ENCODE results near the gene NID1. TPM values are rescaled to one million over a fixed set of nuclear protein-coding genes. Genes with fewer than 3 reads are reported as not detected.

Gene NID1
- total RNA-seq, 1 experiment from 2014 or later: 8.6 TPM

- intact Hi-C loops (cut with micrococcal nuclease; ENCODE audit: unreplicated experiment): no loop called here
- CTCF ChIA-PET: no interaction called here
- BruUV-seq (replicated peaks): no TSS peak
- Mint-ChIP-seq H3K9me3 (ENCODE audit: low read depth, unreplicated experiment) (no peaks in the 10 kb centered on the region), H3K27me3 (ENCODE audit: unreplicated experiment) (no peaks in the 10 kb centered on the region), H3K27ac (ENCODE audit: unreplicated experiment) (no peak overlapping the region), H3K4me3 (ENCODE audit: low read depth, unreplicated experiment) (no peak overlapping the region), H3K36me3 (ENCODE audit: insufficient read depth, unreplicated experiment) (no peaks in the 10 kb centered on the region), H3K4me1 (ENCODE audit: low read depth, unreplicated experiment) (peaks cover 11% of the 10 kb centered on the region)
- no peak for DNase-seq
- no peak for TF ChIP-seq CTCF (IDR thresholded peaks at IDR 0.05; ENCODE audit: unreplicated experiment)
Measured at GRCh38 chr1:235953801-235954200, 111.1 kb downstream of the NID1 start.

- CTCF ChIA-PET: no interaction called here
- Mint-ChIP-seq H3K27ac (ENCODE audit: unreplicated experiment) (no peak overlapping the region), H3K36me3 (ENCODE audit: insufficient read depth, unreplicated experiment) (no peaks in the 10 kb centered on the region), H3K9me3 (ENCODE audit: low read depth, unreplicated experiment) (no peaks in the 10 kb centered on the region), H3K4me3 (ENCODE audit: low read depth, unreplicated experiment) (no peak overlapping the region), H3K4me1 (ENCODE audit: low read depth, unreplicated experiment) (peaks cover 11% of the 10 kb centered on the region), H3K27me3 (ENCODE audit: unreplicated experiment) (no peaks in the 10 kb centered on the region)
- intact Hi-C loops (cut with micrococcal nuclease; ENCODE audit: unreplicated experiment): no loop called here
- BruUV-seq (replicated peaks): no TSS peak
- TF ChIP-seq CTCF (IDR thresholded peaks at IDR 0.05; ENCODE audit: unreplicated experiment): no peak
- no peak for DNase-seq
Measured at GRCh38 chr1:235952950-235953615, 111.8 kb downstream of the NID1 start.

GRCh38 chr1:235951661-235952060 lies 113.2 kb downstream of the NID1 start:
- Mint-ChIP-seq H3K36me3 (ENCODE audit: insufficient read depth, unreplicated experiment) (no peaks in the 10 kb centered on the region), H3K27me3 (ENCODE audit: unreplicated experiment) (no peaks in the 10 kb centered on the region), H3K4me1 (ENCODE audit: low read depth, unreplicated experiment) (peaks cover 11% of the 10 kb centered on the region), H3K9me3 (ENCODE audit: low read depth, unreplicated experiment) (no peaks in the 10 kb centered on the region), H3K27ac (ENCODE audit: unreplicated experiment) (no peak overlapping the region), H3K4me3 (ENCODE audit: low read depth, unreplicated experiment) (no peak overlapping the region)
- CTCF ChIA-PET: no interaction called here
- DNase-seq: no peak
- no TSS peak for BruUV-seq (replicated peaks)
- intact Hi-C loops (cut with micrococcal nuclease; ENCODE audit: unreplicated experiment): no loop called here
- TF ChIP-seq CTCF (IDR thresholded peaks at IDR 0.05; ENCODE audit: unreplicated experiment): no peak

- intact Hi-C loops (cut with micrococcal nuclease; ENCODE audit: unreplicated experiment): no loop called here
- DNase-seq: no peak
- Mint-ChIP-seq H3K4me3 (ENCODE audit: low read depth, unreplicated experiment) (no peak overlapping the region), H3K27me3 (ENCODE audit: unreplicated experiment) (no peaks in the 10 kb centered on the region), H3K4me1 (ENCODE audit: low read depth, unreplicated experiment) (peaks cover 11% of the 10 kb centered on the region), H3K9me3 (ENCODE audit: low read depth, unreplicated experiment) (no peaks in the 10 kb centered on the region), H3K36me3 (ENCODE audit: insufficient read depth, unreplicated experiment) (no peaks in the 10 kb centered on the region), H3K27ac (ENCODE audit: unreplicated experiment) (no peak overlapping the region)
- TF ChIP-seq CTCF (IDR thresholded peaks at IDR 0.05; ENCODE audit: unreplicated experiment): no peak
- BruUV-seq (replicated peaks): no TSS peak
- CTCF ChIA-PET: no interaction called here
Measured at GRCh38 chr1:235950318-235950717, 114.6 kb downstream of the NID1 start.

All from Calu3 (cell line).